ENCODE results near the gene KCNE2.

KCNE2 gene, protein sequence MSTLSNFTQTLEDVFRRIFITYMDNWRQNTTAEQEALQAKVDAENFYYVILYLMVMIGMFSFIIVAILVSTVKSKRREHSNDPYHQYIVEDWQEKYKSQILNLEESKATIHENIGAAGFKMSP

GRCh38 chr21:34363733-34364132, at the start of gene KCNE2:
KCNE2 (plus strand) TSS chr21:34364006; CDS start chr21:34370479, 6,473 bp downstream.
- no peak for DNase-seq

- DNase-seq, result no peak
Observed at GRCh38 chr21:34319585-34319984, 44.2 kb upstream of the KCNE2 start.

- peak; percentile 45 for DNase-seq
Observed at GRCh38 chr21:34320011-34320410, 43.8 kb upstream of the KCNE2 start.

- DNase-seq, result no peak
Observed at GRCh38 chr21:34330055-34330454, 33.8 kb upstream of the KCNE2 start.

DNA sequence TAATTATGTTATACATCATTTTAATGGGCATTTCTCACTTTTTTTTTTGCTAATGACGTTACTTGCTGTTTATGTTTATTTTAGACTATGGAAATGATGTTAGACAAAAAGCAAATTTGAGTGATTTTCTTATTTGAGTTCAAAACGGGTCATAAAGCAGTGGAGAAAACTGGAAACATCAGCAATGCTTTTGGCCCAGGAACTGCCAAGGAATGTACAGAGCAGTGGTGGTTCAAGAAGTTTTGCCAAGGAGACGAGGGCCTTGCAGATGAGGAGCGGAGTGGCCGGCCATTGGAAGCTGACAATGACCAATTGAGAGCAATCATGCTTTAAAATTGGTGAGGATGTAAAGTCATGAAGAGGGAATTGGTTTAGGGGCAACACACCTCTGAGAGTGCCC, 32.1 kb upstream of the KCNE2 start:
- no peak for DNase-seq

DNA sequence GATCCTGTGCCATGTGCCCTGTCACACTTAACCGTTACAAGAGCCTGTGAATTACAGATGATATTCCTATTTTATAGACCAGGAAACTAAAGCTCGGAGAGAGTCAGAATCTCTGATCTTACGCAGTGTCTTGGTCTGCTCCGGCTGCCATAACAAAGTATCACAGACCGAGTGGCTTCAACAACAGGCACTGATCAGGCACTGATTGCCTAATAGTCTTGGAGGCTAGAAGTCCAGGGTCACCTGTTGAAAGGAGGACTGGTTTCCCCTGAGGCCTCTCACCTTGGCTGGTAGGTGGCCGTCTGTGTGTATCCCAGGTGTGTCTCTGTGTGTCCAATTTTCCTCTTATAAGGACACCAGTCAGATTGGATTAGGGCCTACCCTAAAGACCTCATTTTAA, 31.5 kb upstream of the KCNE2 start:
- DNase-seq, result no peak

GRCh38 chr21:34333121-34333739, 30.6 kb upstream of the KCNE2 start:
- DNase-seq, result peak; percentile 84

GRCh38 chr21:34335316-34335715, 28.5 kb upstream of the KCNE2 start:
- DNase-seq, result peak; percentile 81

DNA sequence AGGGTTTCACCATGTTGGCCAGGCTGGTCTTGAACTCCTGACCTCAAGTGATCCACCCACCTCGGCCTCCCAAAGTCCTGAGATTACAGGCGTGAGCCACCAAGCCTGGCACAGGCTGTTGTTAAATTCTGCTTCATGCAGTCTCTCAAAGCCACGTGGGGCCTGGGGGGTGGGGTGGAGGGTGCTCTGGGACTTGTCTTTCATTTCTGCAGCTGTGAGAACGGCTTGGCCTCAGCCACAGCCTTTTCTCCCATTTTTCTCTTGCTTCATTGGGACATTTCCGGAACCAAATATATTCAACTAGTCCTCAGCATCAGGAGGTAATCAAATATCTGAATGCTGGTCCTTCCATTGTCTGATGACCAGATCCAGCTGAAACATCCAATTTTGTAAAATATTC, 27.6 kb upstream of the KCNE2 start:
- DNase-seq, result no peak

DNA sequence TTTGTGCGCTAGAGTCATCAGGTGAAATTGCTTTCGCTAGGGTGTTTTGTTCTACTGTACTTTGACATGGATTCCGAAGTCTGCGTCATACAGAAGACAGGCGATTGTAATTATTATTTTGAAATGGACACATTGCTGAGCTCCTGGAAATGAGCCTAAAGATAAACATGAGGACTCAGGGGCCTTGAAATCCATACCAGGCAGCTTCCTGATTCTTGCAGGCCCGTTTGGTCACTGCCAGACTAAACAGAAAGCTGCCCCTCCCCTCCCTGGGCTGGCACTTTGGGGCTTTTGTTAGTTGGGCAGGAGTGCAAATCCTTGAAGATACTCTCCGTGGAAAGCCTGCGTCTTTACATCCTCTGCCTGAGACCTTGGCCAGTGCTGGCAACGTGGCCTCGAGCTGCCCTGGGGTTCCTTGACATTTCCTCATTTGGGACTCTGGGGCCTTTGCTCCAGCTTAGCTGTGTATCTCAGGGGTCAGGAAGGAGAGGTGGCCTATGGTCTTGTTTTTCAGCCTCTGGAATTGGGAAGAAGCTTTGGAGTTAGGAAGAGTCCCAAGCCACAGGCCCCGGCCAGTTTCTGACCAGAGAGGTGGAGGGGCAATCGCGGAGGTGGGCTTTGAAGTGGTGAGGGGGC, 26.9 kb upstream of the KCNE2 start:
- peak; percentile 16 for DNase-seq

GRCh38 chr21:34337741-34338140, 26.1 kb upstream of the KCNE2 start:
- no peak for DNase-seq

DNA sequence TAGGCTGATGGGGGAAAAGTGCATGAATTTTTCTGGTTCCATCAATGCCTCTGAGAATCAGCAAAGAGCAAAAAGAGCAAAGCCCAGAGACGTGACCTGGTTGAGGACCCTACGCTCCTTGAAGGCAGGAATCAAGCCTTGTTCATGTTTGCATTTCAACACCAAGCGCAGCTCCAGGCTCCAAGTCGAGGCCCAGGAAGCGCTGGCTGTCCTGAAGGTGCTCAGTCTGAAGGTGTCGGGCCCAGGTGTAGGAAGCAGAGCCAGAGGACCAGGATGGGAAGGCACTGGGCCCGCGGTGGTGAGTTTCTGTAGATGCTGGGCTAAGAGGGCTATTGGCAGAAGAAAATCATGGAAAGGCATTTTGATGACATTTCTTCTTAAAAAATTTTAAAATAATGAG, 25.6 kb upstream of the KCNE2 start:
- no peak for DNase-seq

- DNase-seq, result no peak
Observed at GRCh38 chr21:34340061-34340460, 23.7 kb upstream of the KCNE2 start.

DNA sequence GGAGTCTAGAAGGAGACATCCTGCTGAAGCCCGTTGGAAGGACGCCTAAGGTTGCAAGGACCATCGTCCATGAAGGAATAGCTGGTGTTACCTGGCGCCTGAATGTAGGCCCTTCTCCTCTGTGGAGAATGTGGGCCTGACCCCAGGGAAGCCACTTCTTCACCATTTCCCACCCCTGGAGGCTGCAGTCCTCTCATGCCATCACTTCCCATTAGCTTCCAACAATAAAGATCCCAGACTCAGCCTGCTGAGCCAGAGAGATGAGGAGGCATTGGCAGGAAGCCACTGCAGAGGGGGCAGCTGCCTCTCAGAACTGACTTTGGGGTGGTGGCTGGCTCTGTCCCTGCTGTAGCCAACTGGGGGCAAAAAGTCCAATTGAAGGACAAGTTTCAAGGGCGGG, 21.3 kb upstream of the KCNE2 start:
- no peak for DNase-seq

DNA sequence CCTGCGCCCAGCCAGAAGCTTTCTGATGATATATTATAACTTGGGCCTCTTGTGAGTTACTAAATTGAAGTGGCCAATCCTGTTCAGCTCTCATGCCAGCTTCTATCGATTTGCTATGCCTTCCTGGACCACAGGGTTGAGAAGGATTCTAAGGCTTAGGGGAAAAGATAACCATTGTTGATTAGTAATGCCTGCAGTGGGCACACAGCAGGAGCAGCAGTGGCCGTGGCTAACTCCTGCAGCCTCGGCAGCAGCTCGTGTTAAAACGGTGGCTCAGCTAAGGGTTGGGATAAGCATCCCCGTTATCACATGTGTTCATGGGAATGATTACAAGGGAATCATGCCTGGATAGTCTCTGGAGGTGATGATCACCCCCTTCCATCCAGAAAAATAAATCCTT, 20.5 kb upstream of the KCNE2 start:
- DNase-seq, result no peak

GRCh38 chr21:34343838-34344381, 19.9 kb upstream of the KCNE2 start:
- no peak for DNase-seq

DNA sequence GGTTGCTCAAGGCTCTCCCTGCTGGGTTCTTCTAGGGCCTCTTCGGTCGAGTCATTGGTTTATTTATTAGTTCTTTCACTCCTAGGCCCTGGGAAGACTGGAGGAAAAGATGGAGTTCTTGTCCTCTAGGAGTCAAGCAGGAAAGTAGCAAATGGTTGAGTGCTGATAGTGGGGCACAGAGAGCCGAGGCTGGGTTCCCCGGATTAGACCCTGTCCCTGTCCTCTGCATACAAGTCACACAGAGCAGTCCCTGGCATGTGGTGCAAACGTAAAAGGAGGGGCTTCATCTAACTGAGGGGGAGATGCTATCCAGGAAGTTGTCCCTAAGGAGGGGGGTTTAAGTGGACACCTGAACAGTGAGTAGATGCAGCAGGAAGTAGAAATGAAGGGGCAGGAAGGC, 19.2 kb upstream of the KCNE2 start:
- DNase-seq, result no peak

GRCh38 chr21:34345091-34345871, 18.5 kb upstream of the KCNE2 start:
- peak; percentile 74 for DNase-seq

DNA sequence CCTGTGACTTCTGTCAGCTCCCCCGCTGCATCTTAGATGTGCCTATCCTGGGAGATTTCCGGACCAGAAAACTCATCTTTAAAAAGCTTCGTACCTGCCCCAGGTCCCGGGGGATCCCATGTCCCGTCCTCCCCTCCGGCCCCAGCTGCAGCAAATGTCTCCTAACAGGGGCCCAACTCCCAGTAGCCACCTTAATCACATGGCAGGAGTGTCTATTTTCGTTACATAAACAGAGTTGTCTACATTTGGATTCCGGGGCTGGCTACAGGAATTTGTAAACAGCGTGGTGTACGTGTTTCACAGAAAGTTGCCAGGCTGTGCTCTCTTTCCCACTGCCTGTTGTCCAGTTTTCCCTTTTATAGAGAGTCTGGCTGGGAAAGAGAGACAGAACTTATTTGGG, 17.9 kb upstream of the KCNE2 start:
- no peak for DNase-seq

GRCh38 chr21:34348890-34349519, 14.8 kb upstream of the KCNE2 start:
- no peak for DNase-seq

DNA sequence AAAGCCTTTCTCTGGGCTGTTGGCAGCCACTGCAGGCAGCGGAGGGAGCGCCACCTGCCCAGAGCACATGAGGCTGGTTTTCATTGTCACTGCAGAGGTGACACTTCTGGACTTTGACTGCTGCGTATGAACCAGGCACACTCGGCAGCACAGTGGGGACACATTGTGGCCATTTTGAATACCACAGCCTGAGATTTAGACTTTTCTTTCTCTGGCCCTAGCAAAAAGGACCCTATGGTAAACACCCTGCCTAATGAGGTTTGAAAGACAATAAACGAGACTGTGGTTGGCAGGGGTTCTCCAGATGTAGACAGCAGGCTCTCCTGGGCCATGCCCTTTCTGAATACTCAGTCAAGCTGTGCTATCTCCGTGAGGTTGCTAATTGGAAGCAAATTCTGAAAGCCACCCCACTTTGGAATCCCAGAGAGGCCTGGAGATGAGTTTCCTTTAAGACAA, 12.0 kb upstream of the KCNE2 start:
- peak; percentile 36 for DNase-seq

GRCh38 chr21:34352556-34352955, 11.2 kb upstream of the KCNE2 start:
- DNase-seq, result no peak

DNA sequence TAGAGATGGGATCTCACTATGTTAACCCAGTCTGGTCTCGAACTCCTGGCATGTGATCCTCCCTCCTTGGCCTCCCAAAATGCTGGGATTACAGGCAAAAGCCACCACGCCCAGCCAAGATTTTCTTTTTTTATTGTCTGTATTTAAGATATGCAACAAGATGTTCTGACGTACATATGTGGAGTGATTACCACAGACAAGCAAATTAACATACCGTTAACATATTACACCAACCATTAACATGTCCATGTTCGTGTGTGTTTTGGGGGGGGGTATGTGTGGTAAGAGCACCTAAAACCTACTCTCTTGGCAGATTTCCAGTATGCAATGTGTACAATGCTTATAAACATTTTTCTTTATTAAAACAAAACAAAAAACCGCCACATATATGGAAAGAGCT, 10.6 kb upstream of the KCNE2 start:
- DNase-seq, result no peak
